Liver (tissue), 9 donors: ENCODE data around the gene TJP2. TPM values are rescaled to one million over a fixed set of nuclear protein-coding genes. Genes with fewer than 3 reads are reported as not detected.

Experiments used
- DNase-seq: peaks from one replicate; pipeline ENCODE4 v3.0.0-alpha.2; 2017; ENCODE audit warnings: low spot score
- H3K27ac ChIP-seq, 2 donors: one replicate each; pipeline ENCODE4 v1.7.0; 2013; ENCODE audit warnings: inconsistent platforms in 2 of 2, low read length in 2 of 2, control low read depth in 1 of 2, low read depth in 1 of 2, mild to moderate bottlenecking in 1 of 2
- H3K27me3 ChIP-seq, 4 donors: one replicate each; pipeline versions ENCODE4 v1.6.1 to v1.7.0; 2013; ENCODE audit warnings: low read length in 3 of 4, inconsistent platforms in 1 of 4, mild to moderate bottlenecking in 1 of 4, moderate library complexity in 1 of 4; ENCODE audit not compliant: control insufficient read depth in 4 of 4, insufficient read depth in 4 of 4
- H3K36me3 ChIP-seq, 4 donors: one replicate each; pipeline versions ENCODE4 v1.6.1 to v1.7.0; 2013; ENCODE audit warnings: low read length in 3 of 4, mild to moderate bottlenecking in 3 of 4, low read depth in 1 of 4, moderate library complexity in 1 of 4; ENCODE audit not compliant: control insufficient read depth in 4 of 4, insufficient read depth in 3 of 4
- H3K4me1 ChIP-seq, 4 donors: one replicate each; pipeline versions ENCODE4 v1.6.1 to v1.7.0; 2013; ENCODE audit warnings: low read length in 3 of 4, mild to moderate bottlenecking in 3 of 4, moderate library complexity in 1 of 4; ENCODE audit not compliant: control insufficient read depth in 4 of 4, insufficient read depth in 4 of 4
- H3K4me3 ChIP-seq, 3 donors: one replicate each; pipeline versions ENCODE4 v1.6.1 to v1.7.0; 2013; ENCODE audit warnings: low read length in 3 of 3, control low read depth in 1 of 3, low read depth in 1 of 3, mild to moderate bottlenecking in 1 of 3
- H3K9ac ChIP-seq, 2 donors: one replicate each; pipeline ENCODE4 v1.7.0; 2013; ENCODE audit warnings: low read length in 2 of 2, mild to moderate bottlenecking in 2 of 2, moderate library complexity in 2 of 2, control low read depth in 1 of 2, low read depth in 1 of 2
- H3K9me3 ChIP-seq, 4 donors: one replicate each; pipeline versions ENCODE4 v1.6.1 to v1.7.0; 2013; ENCODE audit warnings: low read length in 3 of 4; ENCODE audit not compliant: control insufficient read depth in 4 of 4
- ATF3 ChIP-seq: IDR thresholded peaks from 2 replicates; pipeline ENCODE4 v1.6.1; 2016; ENCODE audit warnings: antibody characterized with exemption
- CTCF ChIP-seq: fragments of 150-350 bp; IDR thresholded peaks from 2 replicates; pipeline ENCODE4 v1.5.1; 2017; ENCODE audit warnings: improper control_type of control experiment, low read depth, low read length; ENCODE audit not compliant: missing input control
- EGR1 ChIP-seq, 2 donors: IDR thresholded peaks; 2 replicates each; pipeline ENCODE4 v1.6.1; 2016 to 2018; ENCODE audit warnings: antibody characterized with exemption in 2 of 2, low read depth in 2 of 2
- FOXA1 ChIP-seq: IDR thresholded peaks from 2 replicates; pipeline ENCODE4 v1.6.1; 2016; ENCODE audit warnings: antibody characterized with exemption
- FOXA2 ChIP-seq: IDR thresholded peaks from 2 replicates; pipeline ENCODE4 v1.6.1; 2016; ENCODE audit warnings: antibody characterized with exemption
- GABPA ChIP-seq, 2 donors: IDR thresholded peaks in 1 of 2; conservative IDR thresholded peaks in 1 of 2; 2 replicates each; pipeline ENCODE4 v1.6.1; 2016; ENCODE audit warnings: antibody characterized with exemption in 2 of 2, mild to moderate bottlenecking in 1 of 2, moderate library complexity in 1 of 2
- HNF4A ChIP-seq, 2 donors: conservative IDR thresholded peaks; 2 replicates each; pipeline ENCODE4 v1.6.1; 2016; ENCODE audit warnings: antibody characterized with exemption in 2 of 2, mild to moderate bottlenecking in 2 of 2
- HNF4G ChIP-seq: IDR thresholded peaks from 2 replicates; pipeline ENCODE4 v1.6.1; 2016; ENCODE audit warnings: antibody characterized with exemption
- JUND ChIP-seq, 2 donors: IDR thresholded peaks; 2 replicates each; pipeline ENCODE4 v1.6.1; 2016; ENCODE audit warnings: antibody characterized with exemption in 2 of 2
- MAX ChIP-seq: IDR thresholded peaks from 2 replicates; pipeline ENCODE4 v1.6.1; 2016; ENCODE audit warnings: antibody characterized with exemption
- NR2F2 ChIP-seq: IDR thresholded peaks from 2 replicates; pipeline ENCODE4 v1.6.1; 2016; ENCODE audit warnings: antibody characterized with exemption
- RAD21 ChIP-seq, 2 donors: IDR thresholded peaks; 2 replicates each; pipeline ENCODE4 v1.6.1; 2016; ENCODE audit warnings: antibody characterized with exemption in 2 of 2, mild to moderate bottlenecking in 2 of 2
- REST ChIP-seq: IDR thresholded peaks from 2 replicates; pipeline ENCODE4 v1.6.1; 2016; ENCODE audit warnings: antibody characterized with exemption, mild to moderate bottlenecking
- RXRA ChIP-seq, 2 donors: IDR thresholded peaks; 2 replicates each; pipeline ENCODE4 v1.6.1; 2017 to 2018; ENCODE audit warnings: antibody characterized with exemption in 2 of 2, mild to moderate bottlenecking in 1 of 2
- SP1 ChIP-seq: IDR thresholded peaks from 2 replicates; pipeline ENCODE4 v1.6.1; 2018; ENCODE audit warnings: antibody characterized with exemption, mild to moderate bottlenecking
- TAF1 ChIP-seq: conservative IDR thresholded peaks from 2 replicates; pipeline ENCODE4 v1.6.1; 2016; ENCODE audit warnings: antibody characterized with exemption, mild to moderate bottlenecking
- YY1 ChIP-seq: IDR thresholded peaks from 2 replicates; pipeline ENCODE4 v1.6.1; 2016; ENCODE audit warnings: antibody characterized with exemption, mild to moderate bottlenecking
- ZBTB33 ChIP-seq: IDR thresholded peaks from 2 replicates; pipeline ENCODE4 v1.6.1; 2016; ENCODE audit warnings: antibody characterized with exemption
- WGBS: extraction: QIAGEN DNeasy Blood & Tissue Kit; methylation state at CpG from one replicate; pipeline ENCODE4 v1.1.7; 2013; 5-methylcytosine and 5-hydroxymethylcytosine counted together
- polyA plus RNA-seq, 2 donors: library from polyadenylated mRNA; stranded (reverse) in 1 of 2; unstranded in 1 of 2; fragments of 200-250 nt in 1 of 2; fragments of >200 nt in 1 of 2; fragmentation: Nextera tagmentation in 1 of 2; extraction: Ambion mirVana in 1 of 2; gene quantifications; one replicate each; pipeline versions ENCODE4 v1.2.1 to v1.2.3, GENCODE V29; 2013 to 2015
- total RNA-seq, 2 donors: library from RNA; depleted of rRNA; stranded (reverse); fragments of >200 nt; gene quantifications; one replicate each; pipeline ENCODE4 v1.2.3, GENCODE V29; 2014
- donor health status: healthy.
- donor health status: healthy.
- donor health status: healthy.
- donor health status: healthy.
- donor health status: healthy.

TJP2 gene
- 10 to 100 TPM; 40.9 to 74.0 TPM for total RNA-seq
- polyA plus RNA-seq, result 10 to 100 TPM; 23.2 to 24.3 TPM

- no peaks in the 10 kb centered on the region for H3K36me3 ChIP-seq
- no peak for TF ChIP-seq ATF3
- peak; percentile 3 for TF ChIP-seq YY1
- TF ChIP-seq RXRA (IDR thresholded peaks at IDR 0.05), result no peak
- TF ChIP-seq NR2F2, result no peak
- peak; percentile 46 for TF ChIP-seq REST
- no peak for TF ChIP-seq GABPA (IDR thresholded peaks at IDR 0.05 in 1 of 2, conservative IDR thresholded peaks at IDR 0.05 in 1 of 2)
- TF ChIP-seq EGR1 (IDR thresholded peaks at IDR 0.05; ENCODE audit: low read depth in 2 of 2), result peak in 1 of 2 donors; percentile 13
- no peak for TF ChIP-seq TAF1
- TF ChIP-seq HNF4A (conservative IDR thresholded peaks at IDR 0.05), result no peak
- no peak for TF ChIP-seq HNF4G
- no peak for TF ChIP-seq SP1
- TF ChIP-seq MAX, result no peak
- TF ChIP-seq RAD21 (IDR thresholded peaks at IDR 0.05), result no peak
- TF ChIP-seq JUND (IDR thresholded peaks at IDR 0.05), result no peak
- TF ChIP-seq FOXA1, result no peak
- TF ChIP-seq CTCF, result no peak
- TF ChIP-seq ZBTB33, result no peak
- no peak for TF ChIP-seq FOXA2
- H3K27ac ChIP-seq, result peak within 1 kb of the TSS; percentile 83 to 90
- peak within 1 kb of the TSS; percentile 74 to 94 (median 89) for H3K4me3 ChIP-seq
- H3K9ac ChIP-seq, result peak within 1 kb of the TSS; percentile 50 to 82
- DNase-seq, result peak; percentile 78
- H3K4me1 ChIP-seq, result peaks cover 13 to 46% (median 35%) of the 10 kb centered on the region in 4 donors
- H3K9me3 ChIP-seq, result no peaks in the 10 kb centered on the region
- 5% methylated on average over 93 of the region's 93 CpGs for WGBS
- no peaks in the 10 kb centered on the region for H3K27me3 ChIP-seq
These were observed at the start of gene TJP2 for GRCh38 chr9:69173891-69174615. TSS of gene TJP2 (plus strand) at chr9:69174277. CDS start at chr9:69174373, 96 bp downstream.
